Retina (tissue), 1 donor: ENCODE measurements around the gene EBF3.

ENCODE experiments used
- DNase-seq: peaks from one replicate; pipeline ENCODE4 v3.0.0-alpha.2; 2016

The EBF3 gene

DNA sequence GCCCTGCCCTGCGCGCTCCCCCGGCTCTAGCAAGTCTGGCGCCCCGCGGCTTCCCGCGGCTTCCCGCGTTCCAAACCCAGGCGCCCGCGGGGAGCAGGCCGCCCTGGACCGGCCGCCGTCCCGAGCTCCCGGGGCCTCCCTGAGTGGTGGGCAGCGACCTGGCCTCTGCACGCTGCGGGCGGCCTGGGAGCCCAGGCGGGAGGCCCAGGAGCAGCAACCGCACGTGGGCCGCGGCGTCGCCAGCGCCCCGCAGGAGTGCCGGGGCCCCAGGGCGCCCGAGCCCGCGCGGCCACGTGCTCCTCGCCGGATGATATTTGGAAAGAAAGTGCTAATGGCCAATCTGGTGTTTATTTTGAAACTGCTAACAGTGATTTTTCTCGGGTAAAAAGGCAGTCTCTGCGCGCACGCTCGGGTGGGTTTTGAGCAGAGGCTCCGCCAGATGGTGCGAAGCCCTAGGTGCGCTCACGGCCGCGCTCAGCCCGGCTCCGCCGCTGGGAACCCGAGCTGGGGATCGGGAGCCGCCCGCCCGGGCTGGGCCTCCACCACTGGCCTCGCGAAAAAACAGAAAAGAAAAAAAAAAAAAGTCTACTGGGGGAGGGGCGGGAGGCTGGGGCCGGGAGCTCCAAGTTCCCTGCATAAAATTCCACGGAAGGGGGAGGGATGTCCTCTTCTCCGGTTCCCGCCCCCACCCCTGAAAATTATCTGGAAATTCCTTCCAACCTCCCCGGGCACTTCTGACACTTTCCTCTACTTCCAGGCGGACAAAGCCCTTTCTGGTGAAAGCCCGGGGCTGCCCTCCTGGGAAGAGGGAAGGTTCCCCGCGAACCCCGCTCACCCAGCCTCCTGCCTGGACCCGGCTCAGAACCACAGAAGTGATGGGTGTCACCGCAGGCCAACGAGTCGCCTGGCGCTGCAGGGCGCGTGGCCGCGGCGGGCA lies 4.3 kb downstream of the EBF3 start:
- DNase-seq = peak; percentile 62

DNA sequence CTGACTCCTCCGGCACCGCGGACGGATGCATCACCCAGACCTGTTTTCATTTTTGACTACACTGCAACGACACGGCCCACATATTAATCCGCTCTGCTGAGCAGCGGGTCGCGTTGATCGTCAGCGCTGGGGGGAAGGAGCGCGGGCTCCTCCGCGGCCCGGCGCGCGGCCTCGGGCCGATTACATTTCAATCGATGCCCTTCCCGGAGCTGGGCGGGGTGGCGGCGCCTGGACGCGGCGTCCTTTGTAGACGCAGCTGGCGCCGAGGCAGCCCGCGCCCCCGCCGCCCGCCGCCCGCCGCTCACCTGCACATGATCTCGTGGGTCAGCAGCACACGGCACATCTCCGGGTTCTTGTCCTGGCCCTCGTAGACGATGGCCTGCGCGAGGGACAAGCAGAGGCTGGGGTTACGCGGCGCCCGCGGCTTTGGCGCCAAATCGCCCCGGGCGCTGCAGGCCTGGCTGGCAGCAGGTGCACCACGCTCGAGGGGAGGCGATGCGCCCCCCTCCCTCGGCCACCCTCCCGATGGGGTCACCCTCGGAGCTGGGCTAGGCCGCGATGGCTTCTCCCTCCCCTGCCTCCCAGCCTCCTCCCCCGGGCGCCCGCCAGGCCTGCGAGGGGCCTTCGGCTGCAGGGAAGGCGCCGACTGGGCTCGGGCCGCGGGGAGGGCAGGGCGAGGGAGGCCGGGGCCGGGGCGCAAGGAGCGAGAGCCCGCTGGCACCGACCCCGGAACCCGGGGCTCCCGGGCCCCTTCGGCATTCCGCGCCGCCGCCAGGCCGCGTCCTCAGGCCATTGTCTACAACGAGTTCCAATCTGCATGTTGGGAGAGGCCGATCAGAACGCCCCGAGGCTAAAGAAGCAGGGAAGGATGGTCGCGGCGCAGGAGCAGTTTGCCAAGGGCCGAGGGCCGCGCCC lies 5.2 kb downstream of the EBF3 start:
- DNase-seq = no peak

DNA sequence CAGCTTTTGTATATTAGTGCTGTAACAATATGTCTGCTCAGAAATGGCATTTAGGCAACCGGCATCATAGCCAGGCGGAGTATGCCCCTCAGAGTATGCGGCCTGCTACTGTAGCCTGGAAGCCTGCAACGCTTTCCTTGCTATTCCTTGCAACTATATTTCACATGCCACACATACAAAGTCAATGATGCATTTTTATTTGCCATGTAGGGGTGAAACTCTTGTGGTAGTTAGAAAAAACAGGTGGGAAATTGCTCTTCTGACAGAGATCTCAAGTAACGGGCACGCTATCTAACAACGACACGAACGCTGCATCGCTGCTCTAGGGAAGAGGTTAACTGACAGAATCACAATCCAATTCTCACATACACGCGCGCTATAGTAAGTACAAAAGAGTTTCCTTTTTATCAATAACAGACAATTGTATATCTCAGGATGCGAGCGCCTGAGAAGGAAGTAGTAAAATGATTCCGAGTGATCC lies 5.9 kb downstream of the EBF3 start:
- peak; percentile 84 for DNase-seq

DNA sequence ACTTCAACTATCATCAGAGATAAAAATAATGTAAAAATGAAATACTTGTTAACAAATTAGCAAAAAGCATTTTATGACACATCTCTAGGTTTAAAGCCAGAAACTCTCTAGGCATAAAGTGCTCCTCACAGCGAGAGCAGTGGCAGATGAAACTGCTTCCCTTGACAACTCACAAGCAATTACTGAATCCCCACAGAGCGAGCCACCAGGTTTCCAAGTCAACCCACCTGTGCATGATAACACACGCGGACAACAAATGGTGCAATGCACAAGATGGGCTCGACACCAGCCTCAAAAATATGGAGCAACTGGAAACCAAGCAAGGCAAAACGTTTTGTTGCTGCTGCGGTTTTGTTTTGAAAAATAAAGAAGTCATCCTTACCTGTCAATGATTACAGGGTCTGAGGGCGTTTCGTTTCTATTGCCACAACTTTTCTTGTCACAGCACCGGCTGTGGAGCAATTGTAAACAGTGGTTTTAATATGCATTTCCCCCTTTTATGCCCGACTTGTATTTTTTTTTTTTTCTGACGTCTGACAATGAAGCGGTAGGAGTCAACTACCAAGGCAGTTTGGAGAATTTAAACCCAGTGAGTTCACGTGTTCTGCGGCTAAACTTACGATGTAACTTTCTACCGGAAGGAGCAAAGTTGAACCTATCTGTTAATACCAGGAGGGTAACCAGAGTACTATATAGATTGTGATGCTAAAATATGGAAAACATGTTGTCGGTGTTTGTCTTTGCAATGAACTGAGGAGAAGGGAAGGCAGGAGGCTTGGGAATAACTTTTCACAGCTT lies 7.0 kb downstream of the EBF3 start:
- DNase-seq = no peak

- DNase-seq = peak; percentile 60
Observed at GRCh38 chr10:129956286-129956670, 7.8 kb downstream of the EBF3 start.

DNA sequence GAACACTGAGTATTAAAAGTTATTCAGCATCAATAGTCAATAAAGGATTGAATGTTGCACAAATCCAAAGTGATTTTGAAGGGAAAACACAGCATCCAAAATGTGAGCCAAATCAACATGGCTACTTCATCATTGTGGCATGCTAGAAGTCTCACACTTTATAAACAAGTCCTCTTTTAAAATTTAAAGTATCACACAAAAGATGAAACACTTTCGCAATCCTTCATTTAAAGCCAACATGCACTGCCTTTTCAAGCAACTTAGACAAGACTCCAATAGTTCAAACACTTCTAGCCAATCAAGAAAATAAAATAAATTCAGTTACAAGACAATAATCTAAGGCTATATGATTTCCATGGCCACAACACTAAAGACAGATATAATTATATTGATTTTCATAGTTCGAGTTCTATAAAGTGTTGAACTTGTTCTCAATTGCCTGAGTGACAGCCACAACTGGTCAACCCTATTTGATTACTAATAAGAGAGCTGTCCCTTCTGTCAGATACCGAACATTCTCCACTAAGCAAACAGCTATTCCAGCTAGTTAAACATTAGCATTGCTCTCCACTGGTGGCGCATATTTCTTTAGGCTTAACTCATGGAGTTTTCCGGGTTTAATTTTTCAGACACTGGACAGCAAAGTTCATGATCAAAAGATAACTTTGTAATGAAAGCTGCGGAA lies 8.3 kb downstream of the EBF3 start:
- DNase-seq = no peak

GRCh38 chr10:129954492-129955315 lies 9.4 kb downstream of the EBF3 start:
- no peak for DNase-seq

DNA sequence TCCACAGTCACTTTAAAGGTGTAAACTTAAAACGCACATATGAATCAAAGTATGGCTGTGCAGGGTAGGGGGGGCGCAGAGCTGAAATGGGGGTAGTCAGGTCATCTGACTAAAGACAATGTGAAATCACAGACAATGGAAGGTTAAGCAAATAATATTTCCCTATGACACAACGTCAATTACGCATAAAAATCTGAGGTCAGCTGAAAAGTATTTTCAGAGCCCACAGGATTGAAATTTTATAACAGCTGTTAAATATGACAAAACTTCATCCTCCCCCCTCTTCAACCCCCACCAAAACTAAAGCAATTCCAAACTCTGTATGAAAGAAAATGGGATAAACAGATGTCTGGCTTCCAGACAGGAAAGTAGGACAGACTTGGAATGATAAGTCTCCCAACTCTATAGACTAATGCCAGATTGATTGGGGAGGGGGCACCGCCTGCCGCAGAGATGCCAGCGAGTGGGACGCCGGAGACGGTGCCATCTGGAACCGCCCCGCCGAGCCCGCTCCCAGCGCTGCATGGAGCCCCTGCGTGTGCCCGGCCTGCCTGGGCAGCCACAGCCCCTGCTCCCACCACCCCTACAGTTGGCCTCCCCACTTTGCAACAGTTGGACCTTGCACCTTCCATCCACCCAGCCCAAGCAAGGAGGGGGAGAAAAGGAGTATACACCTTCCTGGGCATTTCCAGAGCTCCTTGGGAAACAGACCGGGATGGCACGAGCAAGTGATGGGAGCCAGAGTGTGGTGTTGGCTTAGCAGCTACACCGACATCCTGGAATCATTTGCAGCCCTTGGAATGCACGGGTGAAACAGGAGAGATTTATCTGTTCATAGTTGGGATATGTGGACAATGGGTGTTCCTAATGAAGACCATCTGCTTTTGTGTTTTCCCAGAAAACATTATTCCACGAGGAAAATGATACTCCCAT lies 10.7 kb downstream of the EBF3 start:
- DNase-seq = no peak

DNA sequence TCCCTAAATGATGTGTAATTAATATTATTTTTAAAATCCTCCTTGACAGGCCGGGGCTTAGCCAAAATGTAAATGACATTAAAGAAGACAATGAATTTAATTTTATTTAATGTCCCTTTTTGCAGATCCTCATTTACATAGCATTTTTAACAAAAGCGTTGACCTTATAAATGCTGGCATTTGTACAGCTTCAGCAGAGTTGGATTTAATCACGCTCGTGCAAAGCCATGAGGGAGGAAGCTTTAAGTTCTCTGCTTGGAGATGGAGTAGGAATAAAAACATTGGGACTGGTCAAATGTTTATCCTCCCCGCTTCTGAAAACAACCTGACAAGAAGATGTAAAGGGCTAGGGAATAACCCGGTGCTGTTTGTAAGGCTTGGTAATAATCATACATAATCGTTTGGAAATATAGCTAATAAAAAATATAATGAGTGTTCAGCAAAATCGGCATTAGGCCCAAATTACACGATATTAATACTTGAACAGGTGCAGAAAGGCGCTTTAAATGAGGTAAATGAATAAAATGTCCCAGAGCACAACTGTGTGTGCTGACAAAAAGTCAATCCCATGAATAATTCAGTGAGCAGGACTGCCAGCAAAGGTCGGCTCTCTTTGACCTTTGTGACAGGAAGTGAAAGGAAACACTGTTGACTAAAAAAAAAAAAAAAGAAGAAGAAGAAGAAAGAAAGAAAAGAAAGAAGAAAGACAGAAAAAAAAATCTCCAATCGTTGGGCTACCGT lies 11.5 kb downstream of the EBF3 start:
- DNase-seq = no peak

DNA sequence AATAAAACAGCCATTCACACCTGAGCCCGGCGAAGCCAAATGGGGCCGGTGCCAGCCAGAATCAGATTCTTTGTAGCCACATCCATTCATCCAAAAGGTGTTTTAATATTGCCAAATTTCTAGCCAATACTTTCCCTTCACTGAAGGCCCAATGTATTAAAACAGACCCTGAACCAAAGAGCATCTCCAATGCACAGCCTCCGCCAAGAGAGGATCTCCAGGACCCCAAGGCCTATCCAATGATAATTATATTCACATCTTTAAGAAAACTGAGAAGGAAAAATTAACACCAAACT lies 12.2 kb downstream of the EBF3 start:
- DNase-seq = no peak

DNA sequence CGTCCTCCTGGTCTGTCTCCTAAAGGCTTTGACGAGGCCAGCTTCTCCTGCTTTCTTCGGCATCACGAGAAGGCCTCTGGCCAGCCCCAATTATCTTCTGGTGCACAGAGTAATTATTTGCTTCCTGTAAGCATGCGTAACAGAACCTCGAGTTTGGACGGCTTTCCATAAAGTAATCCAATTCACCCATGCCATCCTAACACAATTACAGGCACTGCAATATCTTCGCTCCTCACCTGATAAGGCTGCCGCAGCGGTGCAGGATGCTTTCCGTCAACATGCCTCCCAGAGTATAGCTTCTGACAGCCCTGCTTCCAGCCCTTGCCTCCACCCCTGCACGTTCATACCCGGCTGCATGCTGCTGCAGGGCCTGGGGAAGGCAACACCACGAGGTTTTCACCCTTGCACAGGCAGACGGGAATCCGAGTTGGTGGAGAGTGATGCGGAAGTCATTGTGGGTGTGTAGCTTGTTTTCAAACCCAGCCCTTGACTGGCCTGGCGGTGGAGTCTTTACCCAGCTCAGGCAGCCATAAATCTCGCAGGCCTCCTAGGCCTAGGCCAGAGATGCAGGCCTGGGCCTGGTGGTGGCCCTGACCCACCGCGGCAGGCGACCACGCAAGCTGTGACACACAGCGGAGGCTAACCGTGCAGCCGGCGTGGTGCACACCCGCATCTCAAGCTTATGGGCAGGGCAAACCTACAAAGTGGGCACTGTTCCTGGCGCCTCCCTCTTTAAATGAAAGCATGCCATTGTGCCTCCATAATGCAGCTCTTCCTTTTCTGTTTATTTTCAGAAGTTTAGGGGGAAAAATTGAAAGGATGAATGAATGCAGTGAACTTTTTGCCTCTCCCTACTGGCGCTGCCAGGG lies 12.7 kb downstream of the EBF3 start:
- no peak for DNase-seq

DNA sequence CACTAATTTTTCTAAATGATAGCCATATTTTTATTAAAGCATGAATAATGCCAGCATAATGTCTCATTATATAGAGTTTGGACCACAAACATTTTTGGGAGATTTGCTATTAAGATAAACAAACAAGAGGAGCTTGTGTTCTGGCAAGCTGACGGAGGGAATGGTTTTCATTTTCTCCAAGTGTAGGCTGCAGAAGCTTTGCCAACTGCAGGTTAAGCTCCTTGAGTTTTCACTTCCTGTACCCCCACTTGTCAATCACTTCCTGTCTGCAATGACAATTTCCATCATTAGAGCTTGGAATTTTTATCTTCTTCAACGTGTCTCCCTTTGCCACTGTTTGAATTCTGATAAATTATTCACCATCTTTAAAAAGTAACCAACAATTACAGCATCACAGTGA lies 13.4 kb downstream of the EBF3 start:
- DNase-seq = no peak

GRCh38 chr10:129949891-129950291 lies 14.2 kb downstream of the EBF3 start:
- DNase-seq = no peak

GRCh38 chr10:129949411-129949810 lies 14.7 kb downstream of the EBF3 start:
- no peak for DNase-seq

- DNase-seq = no peak
Observed at GRCh38 chr10:129946859-129947258, 17.2 kb downstream of the EBF3 start.

DNA sequence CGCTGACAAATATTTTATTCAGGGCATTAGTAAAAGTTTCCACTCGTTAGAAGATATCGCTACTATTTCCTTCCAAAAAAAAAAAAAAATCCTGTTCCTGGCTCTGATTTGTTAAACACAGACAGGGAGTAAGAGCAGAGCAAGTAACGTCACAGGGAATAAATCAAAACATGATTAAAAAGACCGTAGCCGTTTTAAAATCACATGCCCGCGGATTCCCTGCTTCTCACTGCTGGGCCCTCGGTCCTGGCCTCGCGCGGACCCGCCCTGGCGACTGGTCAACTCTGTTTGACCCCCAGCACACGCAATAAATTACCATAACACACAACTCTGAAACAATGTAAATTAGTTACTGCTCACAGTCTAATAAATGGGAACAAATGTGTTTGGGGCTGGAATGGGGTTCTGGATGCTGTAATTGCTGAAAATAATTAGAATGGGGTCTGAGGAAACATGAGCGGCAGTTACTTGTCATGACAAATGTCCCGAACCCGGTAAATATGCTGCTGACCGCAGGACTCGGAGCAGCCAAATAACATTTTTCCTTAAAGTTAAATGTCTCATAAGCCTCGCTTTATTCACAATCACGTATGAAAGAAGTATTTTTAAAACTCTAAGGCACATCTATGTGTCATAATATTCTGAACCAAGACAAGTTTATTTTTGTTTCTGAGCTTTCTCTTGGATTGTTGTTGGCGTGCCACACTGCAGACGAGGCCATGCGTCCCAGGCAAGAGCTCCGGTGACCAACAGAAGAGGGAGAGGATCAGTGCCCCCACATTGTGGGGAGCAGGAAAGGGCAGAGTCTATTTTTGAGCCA lies 17.9 kb downstream of the EBF3 start:
- no peak for DNase-seq

GRCh38 chr10:129945526-129945925 lies 18.5 kb downstream of the EBF3 start:
- DNase-seq = no peak

- no peak for DNase-seq
Observed at GRCh38 chr10:129945064-129945463, 19.0 kb downstream of the EBF3 start.
